ENCODE measurements around the gene KIF23. TPM values are rescaled to one million over a fixed set of nuclear protein-coding genes. Genes with fewer than 3 reads are reported as not detected.

The KIF23 gene
- total RNA-seq, 1 donor from 2014 or later, result 71.5 TPM

- H3K4me3 ChIP-seq (ENCODE audit: low read depth, low read length), result no peak overlapping the region
- no peak for DNase-seq (ENCODE audit: low read depth)
- TF ChIP-seq, protein P1, sequence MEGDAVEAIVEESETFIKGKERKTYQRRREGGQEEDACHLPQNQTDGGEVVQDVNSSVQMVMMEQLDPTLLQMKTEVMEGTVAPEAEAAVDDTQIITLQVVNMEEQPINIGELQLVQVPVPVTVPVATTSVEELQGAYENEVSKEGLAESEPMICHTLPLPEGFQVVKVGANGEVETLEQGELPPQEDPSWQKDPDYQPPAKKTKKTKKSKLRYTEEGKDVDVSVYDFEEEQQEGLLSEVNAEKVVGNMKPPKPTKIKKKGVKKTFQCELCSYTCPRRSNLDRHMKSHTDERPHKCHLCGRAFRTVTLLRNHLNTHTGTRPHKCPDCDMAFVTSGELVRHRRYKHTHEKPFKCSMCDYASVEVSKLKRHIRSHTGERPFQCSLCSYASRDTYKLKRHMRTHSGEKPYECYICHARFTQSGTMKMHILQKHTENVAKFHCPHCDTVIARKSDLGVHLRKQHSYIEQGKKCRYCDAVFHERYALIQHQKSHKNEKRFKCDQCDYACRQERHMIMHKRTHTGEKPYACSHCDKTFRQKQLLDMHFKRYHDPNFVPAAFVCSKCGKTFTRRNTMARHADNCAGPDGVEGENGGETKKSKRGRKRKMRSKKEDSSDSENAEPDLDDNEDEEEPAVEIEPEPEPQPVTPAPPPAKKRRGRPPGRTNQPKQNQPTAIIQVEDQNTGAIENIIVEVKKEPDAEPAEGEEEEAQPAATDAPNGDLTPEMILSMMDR (conservative IDR thresholded peaks at IDR 0.05; ENCODE audit: low read depth, low read length), result no peak
Measured at GRCh38 chr15:69489073-69489571, 75.0 kb downstream of the KIF23 start.

GRCh38 chr15:69490356-69491037 lies 76.3 kb downstream of the KIF23 start:
- H3K4me3 ChIP-seq (ENCODE audit: low read depth, low read length), result no peak overlapping the region
- TF ChIP-seq, protein P1 (conservative IDR thresholded peaks at IDR 0.05; ENCODE audit: low read depth, low read length), result no peak
- DNase-seq (ENCODE audit: low read depth), result no peak

GRCh38 chr15:69491038-69491505 lies 76.9 kb downstream of the KIF23 start:
- H3K4me3 ChIP-seq (ENCODE audit: low read depth, low read length), result no peak overlapping the region
- DNase-seq (ENCODE audit: low read depth), result no peak
- TF ChIP-seq, protein P1 (conservative IDR thresholded peaks at IDR 0.05; ENCODE audit: low read depth, low read length), result no peak

DNA sequence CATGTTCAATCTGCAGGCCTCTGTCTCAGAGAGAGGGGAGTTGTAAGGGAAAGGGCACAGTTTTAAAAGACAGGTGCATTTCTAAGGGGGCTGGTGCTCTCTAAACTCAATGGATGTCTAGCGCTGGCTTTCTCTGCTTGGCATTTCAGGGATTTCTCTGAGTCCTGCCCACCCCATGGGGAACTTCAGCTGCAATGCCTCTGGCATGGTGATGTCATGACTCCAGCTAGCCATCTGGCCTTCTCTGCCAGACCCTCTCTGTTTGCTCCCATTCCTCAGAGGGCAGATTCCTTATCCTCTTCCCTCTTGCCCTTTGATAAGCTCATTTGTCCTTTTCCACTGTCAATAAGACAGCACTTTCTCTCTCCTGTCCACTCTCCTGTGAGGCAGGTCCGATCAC lies 79.3 kb downstream of the KIF23 start:
- TF ChIP-seq, protein P1 (conservative IDR thresholded peaks at IDR 0.05; ENCODE audit: low read depth, low read length), result no peak
- no peak for DNase-seq (ENCODE audit: low read depth)
- no peak overlapping the region for H3K4me3 ChIP-seq (ENCODE audit: low read depth, low read length)

GRCh38 chr15:69496001-69496400 lies 81.9 kb downstream of the KIF23 start:
- TF ChIP-seq, protein P1 (conservative IDR thresholded peaks at IDR 0.05; ENCODE audit: low read depth, low read length), result no peak
- no peak for DNase-seq (ENCODE audit: low read depth)
- no peak overlapping the region for H3K4me3 ChIP-seq (ENCODE audit: low read depth, low read length)

DNA sequence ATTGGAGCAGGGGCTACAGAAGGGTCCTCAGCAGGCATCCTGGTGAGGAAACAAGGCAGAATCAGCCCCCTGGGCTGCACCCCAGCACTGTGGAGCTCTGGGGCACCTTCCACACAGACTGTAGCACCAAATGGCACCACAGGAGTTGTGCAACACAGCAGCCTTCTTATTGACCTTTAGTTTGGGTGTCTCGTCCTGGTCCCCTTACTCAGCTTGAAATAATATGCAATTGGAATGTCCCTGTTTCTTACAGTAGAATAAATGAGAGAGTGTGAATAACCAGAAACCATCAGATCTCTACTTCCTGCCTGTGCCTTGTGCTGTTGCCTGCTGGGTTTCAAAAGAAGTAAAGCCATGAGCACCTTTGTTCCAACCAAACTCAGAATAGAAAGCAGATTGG lies 82.9 kb downstream of the KIF23 start:
- no peak for DNase-seq (ENCODE audit: low read depth)
- TF ChIP-seq, protein P1 (conservative IDR thresholded peaks at IDR 0.05; ENCODE audit: low read depth, low read length), result no peak

DNA sequence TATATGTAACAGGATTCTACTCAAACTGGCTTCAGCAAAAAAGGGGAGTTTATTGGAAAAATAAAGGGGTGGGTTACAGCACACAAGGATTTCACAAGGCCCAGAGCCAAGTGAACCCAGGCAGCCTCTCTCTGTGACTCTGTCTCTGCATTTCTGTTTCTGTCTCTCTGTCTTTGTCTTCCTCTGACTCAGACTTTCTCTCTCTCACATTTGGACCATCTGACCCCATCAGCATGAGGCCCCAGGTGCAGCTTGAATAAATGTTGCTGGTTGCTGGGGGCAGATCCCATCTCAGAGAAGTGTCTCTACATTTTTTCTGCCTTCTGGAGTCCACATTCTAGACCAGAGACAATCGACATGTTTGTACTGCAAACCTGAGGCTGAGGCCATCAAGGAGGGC lies 83.5 kb downstream of the KIF23 start:
- no peak overlapping the region for H3K4me3 ChIP-seq (ENCODE audit: low read depth, low read length)
- DNase-seq (ENCODE audit: low read depth), result no peak
- TF ChIP-seq, protein P1 (conservative IDR thresholded peaks at IDR 0.05; ENCODE audit: low read depth, low read length), result no peak

More for the DNA sequence above, 82.9 kb downstream of the KIF23 start:
- no peak overlapping the region for H3K4me3 ChIP-seq (ENCODE audit: low read depth, low read length)

Measured in epithelial cell of proximal tubule (primary cell).